HepG2 (cell line): ENCODE results near the gene PSMB9. TPM values are rescaled to one million over a fixed set of nuclear protein-coding genes. Genes with fewer than 3 reads are reported as not detected.

ENCODE experiments used
- AGO1 ChIP-seq: fragments of 200-400 bp; formaldehyde crosslinking; IDR thresholded peaks from 2 replicates; pipeline ENCODE4 v1.6.1; 2017; ENCODE audit warnings: mild to moderate bottlenecking, low read depth, low read length, moderate library complexity; ENCODE audit not compliant: poor library complexity, severe bottlenecking
- FOXA3 ChIP-seq: IDR thresholded peaks from 2 replicates; pipeline ENCODE4 v1.6.1; 2016; ENCODE audit warnings: missing genetic modification reagents, missing compliant biosample characterization
- HDAC1 ChIP-seq: sonication (generic); formaldehyde crosslinking; IDR thresholded peaks from 2 replicates; pipeline ENCODE4 v1.5.1; 2020; ENCODE audit warnings: mild to moderate bottlenecking, missing genetic modification reagents
- MED1 ChIP-seq: sonication (generic); formaldehyde crosslinking; IDR thresholded peaks from 2 replicates; pipeline ENCODE4 v1.4.0; 2020; ENCODE audit warnings: missing genetic modification reagents
- NCOA1 ChIP-seq: sonication (generic); formaldehyde crosslinking; IDR thresholded peaks from 2 replicates; pipeline ENCODE4 v1.9.0; 2021; ENCODE audit warnings: missing genetic modification reagents
- PHF21A ChIP-seq: sonication (generic); formaldehyde crosslinking; IDR thresholded peaks from 2 replicates; pipeline ENCODE4 v1.5.0; 2020; ENCODE audit warnings: mild to moderate bottlenecking, missing genetic modification reagents
- SP5 ChIP-seq: IDR thresholded peaks from 2 replicates; pipeline ENCODE4 v1.6.1; 2016; ENCODE audit warnings: low read depth, borderline replicate concordance
- ZBTB42 ChIP-seq: sonication (generic); formaldehyde crosslinking; IDR thresholded peaks from 2 replicates; pipeline ENCODE4 v1.5.0; 2020; ENCODE audit warnings: mild to moderate bottlenecking, missing genetic modification reagents
- ZBTB43 ChIP-seq: sonication (generic); formaldehyde crosslinking; conservative IDR thresholded peaks from 2 replicates; pipeline ENCODE4 v1.4.0; 2020; ENCODE audit warnings: missing genetic modification reagents
- ZNF280D ChIP-seq: sonication (generic); formaldehyde crosslinking; IDR thresholded peaks from 2 replicates; pipeline ENCODE4 v1.5.1; 2020; ENCODE audit warnings: mild to moderate bottlenecking, missing genetic modification reagents
- ZNF691 ChIP-seq: sonication (generic); formaldehyde crosslinking; IDR thresholded peaks from 2 replicates; pipeline ENCODE4 v1.4.0; 2020; ENCODE audit warnings: missing genetic modification reagents, low read depth, mild to moderate bottlenecking, borderline replicate concordance
- polyA plus RNA-seq, 8 experiments: library from polyadenylated mRNA; depleted of rRNA in 3 of 8; stranded (reverse) in 7 of 8; unstranded in 1 of 8; fragments of >200 nt; fragmentation: Illumina TruSeq in 4 of 8; extraction: Trizol in 4 of 8; gene quantifications; 2 replicates each; pipeline versions ENCODE4 v1.2.1 to v1.2.3, GENCODE V29; 2011 to 2016; ENCODE audit warnings: low read depth in 4 of 8, missing spikeins in 1 of 8, mixed read lengths in 1 of 8; ENCODE audit not compliant: insufficient read depth in 1 of 8
- total RNA-seq, 5 experiments: library from RNA; depleted of rRNA; stranded (reverse); fragments of >200 nt; fragmentation: Illumina TruSeq; extraction: Trizol; gene quantifications; 2 replicates each; pipeline ENCODE4 v1.2.3, GENCODE V29; 2016; ENCODE audit warnings: low read depth in 1 of 5
- TF ChIP-seq, protein P1 (sequence below): sonication (generic); formaldehyde crosslinking; conservative IDR thresholded peaks from 2 replicates; pipeline ENCODE4 v1.4.0; 2020; ENCODE audit warnings: missing genetic modification reagents
- TF ChIP-seq, protein P2 (sequence below), 2 experiments: sonication (generic) in 1 of 2; formaldehyde crosslinking in 1 of 2; IDR thresholded peaks; 2 replicates each; pipeline versions ENCODE4 v1.6.1 to v1.9.0; 2014 to 2022; ENCODE audit warnings: antibody characterized with exemption in 1 of 2, borderline replicate concordance in 1 of 2, inconsistent platforms in 1 of 2, low read depth in 1 of 2, missing genetic modification reagents in 1 of 2

The PSMB9 gene
- total and polyA plus RNA-seq, 2 of the 13 experiments (the other 11 are each of a cell fraction or from before 2014, with no cell fraction given) = 15.6 to 16.0 TPM

- TF ChIP-seq ZBTB42 (no peak), FOXA3 (CRISPR knock-in tag) (peak; percentile 64), ZNF691 (CRISPR knock-in tag) (peak; percentile 85), AGO1 (peak; percentile 48), MED1 (CRISPR knock-in tag) (peak; percentile 70; the same call in 1 of the 2 replicates), ZBTB43 (CRISPR knock-in tag) (peak; percentile 56), NCOA1 (CRISPR knock-in tag) (peak; percentile 45; the same call in 1 of the 2 replicates), HDAC1 (peak; percentile 82), PHF21A (CRISPR knock-in tag) (peak; percentile 71), ZNF280D (peak; percentile 19; the same call in 1 of the 2 replicates), SP5 (CRISPR knock-in tag) (no peak)
- TF ChIP-seq, protein P1, sequence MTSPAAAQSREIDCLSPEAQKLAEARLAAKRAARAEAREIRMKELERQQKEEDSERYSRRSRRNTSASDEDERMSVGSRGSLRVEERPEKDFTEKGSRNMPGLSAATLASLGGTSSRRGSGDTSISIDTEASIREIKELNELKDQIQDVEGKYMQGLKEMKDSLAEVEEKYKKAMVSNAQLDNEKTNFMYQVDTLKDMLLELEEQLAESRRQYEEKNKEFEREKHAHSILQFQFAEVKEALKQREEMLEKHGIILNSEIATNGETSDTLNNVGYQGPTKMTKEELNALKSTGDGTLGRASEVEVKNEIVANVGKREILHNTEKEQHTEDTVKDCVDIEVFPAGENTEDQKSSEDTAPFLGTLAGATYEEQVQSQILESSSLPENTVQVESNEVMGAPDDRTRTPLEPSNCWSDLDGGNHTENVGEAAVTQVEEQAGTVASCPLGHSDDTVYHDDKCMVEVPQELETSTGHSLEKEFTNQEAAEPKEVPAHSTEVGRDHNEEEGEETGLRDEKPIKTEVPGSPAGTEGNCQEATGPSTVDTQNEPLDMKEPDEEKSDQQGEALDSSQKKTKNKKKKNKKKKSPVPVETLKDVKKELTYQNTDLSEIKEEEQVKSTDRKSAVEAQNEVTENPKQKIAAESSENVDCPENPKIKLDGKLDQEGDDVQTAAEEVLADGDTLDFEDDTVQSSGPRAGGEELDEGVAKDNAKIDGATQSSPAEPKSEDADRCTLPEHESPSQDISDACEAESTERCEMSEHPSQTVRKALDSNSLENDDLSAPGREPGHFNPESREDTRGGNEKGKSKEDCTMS = no peak
- TF ChIP-seq, protein P2, sequence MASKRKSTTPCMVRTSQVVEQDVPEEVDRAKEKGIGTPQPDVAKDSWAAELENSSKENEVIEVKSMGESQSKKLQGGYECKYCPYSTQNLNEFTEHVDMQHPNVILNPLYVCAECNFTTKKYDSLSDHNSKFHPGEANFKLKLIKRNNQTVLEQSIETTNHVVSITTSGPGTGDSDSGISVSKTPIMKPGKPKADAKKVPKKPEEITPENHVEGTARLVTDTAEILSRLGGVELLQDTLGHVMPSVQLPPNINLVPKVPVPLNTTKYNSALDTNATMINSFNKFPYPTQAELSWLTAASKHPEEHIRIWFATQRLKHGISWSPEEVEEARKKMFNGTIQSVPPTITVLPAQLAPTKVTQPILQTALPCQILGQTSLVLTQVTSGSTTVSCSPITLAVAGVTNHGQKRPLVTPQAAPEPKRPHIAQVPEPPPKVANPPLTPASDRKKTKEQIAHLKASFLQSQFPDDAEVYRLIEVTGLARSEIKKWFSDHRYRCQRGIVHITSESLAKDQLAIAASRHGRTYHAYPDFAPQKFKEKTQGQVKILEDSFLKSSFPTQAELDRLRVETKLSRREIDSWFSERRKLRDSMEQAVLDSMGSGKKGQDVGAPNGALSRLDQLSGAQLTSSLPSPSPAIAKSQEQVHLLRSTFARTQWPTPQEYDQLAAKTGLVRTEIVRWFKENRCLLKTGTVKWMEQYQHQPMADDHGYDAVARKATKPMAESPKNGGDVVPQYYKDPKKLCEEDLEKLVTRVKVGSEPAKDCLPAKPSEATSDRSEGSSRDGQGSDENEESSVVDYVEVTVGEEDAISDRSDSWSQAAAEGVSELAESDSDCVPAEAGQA (IDR thresholded peaks at IDR 0.05; ENCODE audit: low read depth) = no peak
- TF ChIP-seq, protein P2 (CRISPR knock-in tag; IDR thresholded peaks at IDR 0.05; ENCODE audit: borderline replicate concordance) = no peak; the same call in 1 of the 2 replicates
These were observed 15.7 kb upstream of the PSMB9 start, which contains the start of gene TAP2 (continued) for GRCh38 chr6:32838114-32838958.
